HG02884 (cell line): ENCODE results near the gene VPS4B.
"Not testable (repeated sequence)": the region's sequence is repeated elsewhere in the genome, so short reads cannot be mapped to it uniquely, and the experiment has no call there.

ENCODE experiments used
- ATAC-seq: cut with Tn5 transposase; IDR thresholded peaks from one replicate; pipeline ENCODE4 v1.9.1; 2021; ENCODE audit warnings: mild to moderate bottlenecking, moderate library complexity; ENCODE audit not compliant: unreplicated experiment

The VPS4B gene

DNA sequence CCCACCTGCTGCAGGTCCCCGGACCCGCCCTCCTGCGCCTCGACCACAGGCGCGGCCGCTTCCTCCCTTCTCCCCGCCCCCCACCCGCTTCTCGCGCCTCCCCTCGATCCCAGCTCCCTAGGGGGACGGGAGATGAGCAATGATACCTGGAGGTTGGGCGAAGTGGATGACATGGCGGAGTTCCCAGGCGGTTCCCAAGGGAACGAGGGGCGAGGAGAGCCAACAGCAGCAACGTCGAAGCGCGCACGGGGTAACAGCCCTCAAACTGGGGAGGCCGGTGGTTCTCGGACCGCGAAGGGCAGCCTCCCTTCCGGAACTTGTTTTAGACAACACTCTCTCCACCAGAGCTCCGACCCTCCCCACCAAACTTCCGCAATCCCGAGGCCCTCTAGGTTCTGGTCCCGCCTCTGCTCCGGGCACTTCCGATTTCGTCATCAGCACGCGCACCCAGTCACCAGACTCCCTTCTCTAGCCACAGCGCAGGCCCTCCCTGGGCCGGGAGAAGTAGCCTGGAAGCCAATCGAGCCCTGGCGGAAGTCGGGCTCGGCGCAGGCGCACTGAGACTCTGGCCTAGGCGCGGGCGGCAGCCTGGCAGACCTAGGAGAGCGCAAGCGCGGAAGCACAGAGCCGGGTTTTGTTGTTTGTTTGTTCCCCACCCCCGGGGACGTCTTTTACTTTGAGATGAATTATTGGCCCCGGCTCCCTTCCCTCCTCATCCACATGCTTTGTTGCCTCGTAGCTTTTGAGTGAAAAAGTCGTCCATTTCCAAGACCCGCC is at the start of gene VPS4B:
TSS of gene VPS4B (minus strand) at position 390 of the 777 bp plus-strand sequence. CDS start at position 173, 217 bp downstream.
- ATAC-seq = peak; percentile 95

DNA sequence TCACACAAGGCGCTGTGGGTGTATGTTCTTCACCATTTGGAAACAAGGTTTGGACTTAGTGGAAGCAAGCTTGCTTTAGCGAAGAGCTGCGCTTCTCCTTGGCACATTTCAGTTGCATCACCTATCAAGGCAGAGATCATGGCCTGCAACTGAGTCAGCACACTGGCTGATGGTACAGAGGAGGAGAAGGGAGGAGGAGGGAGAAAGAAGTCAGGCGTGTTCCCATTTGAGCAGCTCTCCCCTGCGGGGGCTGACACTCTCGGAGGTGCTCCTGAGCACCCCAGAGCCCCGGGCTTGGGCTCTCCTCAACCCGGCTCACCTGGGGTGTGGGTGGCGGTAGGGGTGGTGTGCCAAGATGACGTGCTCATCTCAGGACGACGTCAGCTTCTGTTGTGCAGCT is 48.5 kb upstream of the VPS4B start:
- ATAC-seq = no peak

DNA sequence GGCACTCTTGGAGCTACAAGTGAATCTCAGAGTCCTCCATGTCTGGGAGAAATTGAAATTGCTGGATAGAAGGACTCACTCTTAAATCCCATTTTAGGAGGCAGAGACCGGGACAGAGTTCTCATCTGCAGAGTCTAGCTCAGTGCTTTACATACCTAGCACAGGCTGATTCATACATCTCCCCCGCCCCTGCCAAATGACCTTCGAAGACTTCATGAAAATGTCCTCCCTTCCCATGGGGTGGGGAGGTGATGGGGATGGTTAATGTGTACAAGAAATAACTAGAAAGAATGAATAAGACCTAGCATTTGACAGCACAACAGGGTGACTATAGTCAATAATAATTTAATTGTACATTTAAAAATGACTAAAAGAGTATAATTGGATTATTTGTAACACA is 46.3 kb upstream of the VPS4B start:
- ATAC-seq = no peak

DNA sequence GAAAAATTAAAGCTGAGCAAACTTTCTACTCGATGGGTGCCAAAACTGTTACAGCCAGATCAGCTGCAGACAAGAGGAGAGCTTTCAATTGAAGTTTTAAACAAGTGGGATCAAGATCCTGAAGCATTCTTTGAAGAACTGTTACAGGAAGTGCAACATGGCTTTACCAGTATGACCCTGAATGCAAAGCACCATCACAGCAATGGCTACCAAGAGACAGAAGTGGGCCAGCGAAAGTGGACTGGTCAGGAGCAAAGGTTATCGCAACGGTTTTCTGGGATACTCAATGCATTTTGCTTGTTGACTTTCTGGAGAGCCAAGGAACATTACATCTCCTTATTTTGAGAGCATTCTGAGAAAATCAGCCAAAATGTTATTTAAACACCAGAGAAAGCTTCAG is 45.4 kb upstream of the VPS4B start:
- no peak for ATAC-seq

DNA sequence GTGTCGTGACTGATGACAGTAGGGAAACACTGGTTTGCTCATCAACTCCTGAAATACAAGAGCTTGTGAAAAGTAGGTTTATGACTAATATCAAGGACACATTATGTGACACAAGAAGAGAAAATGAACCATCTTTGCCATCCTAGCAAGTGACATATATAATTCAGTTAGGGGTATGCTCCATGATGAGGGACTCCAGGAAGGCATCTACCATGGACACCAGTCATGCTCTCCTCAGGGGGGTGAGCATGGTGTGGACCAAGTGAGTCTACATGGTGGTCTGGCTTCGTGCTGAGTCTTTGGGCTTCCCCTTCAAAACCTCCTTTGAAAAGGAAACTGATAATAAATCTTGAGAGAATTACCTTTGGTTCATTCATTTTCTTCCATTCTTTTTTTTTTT is 42.8 kb upstream of the VPS4B start:
- no peak for ATAC-seq

DNA sequence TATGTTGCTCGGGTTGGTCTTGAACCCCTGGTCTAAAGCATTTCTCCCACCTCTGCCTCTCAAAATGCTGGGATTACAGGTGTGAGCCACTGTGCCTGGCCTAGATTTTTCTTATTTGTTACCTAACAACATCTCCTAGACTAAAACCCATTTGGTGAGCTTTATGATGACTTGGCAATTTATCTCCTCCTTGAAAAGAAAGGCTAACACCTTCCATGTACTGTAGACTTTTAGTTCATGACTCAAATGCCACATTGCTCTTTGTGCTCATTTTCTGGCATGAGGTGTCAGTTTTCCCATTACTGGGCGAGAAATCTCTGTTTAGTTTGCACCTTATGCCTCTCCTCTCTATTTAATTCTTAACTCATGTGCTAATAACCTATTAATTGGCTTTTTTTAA is 42.2 kb upstream of the VPS4B start:
- no peak for ATAC-seq

DNA sequence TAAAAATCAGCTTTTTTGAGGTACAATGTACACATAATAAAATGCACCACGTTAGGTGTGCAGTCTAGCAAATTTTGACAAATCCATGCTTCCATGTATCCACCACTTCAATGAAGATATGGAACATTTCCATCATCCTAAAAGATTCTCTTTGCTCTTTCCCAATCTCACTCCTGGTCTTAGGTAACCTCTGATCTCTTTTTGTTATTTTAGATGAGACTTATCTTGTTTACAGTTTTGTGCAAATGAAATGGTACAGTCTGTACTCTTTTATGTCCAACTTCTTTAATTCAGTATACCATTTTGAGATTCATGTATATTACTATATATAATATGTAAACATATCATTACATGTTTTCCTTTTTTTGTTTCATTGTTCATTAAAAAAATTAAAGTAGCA is 38.1 kb upstream of the VPS4B start:
- no peak for ATAC-seq

DNA sequence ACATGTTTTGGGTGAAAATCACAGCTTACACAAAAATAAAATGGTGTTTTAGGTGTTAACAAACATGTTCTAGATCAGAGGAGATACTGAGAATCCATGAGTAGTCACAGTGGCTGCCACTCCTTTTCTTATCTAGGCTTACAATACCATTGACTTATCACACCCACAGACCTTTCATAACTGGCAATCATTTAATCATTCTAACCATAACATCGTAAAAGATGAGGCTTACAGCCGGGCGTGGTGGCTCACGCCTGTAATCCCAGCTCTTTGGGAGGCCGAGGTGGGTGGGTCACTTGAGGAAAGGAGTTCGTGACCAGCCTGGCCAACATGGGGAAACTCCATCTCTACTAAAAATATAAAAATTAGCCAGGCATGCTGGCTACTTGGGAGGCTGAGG is 35.7 kb upstream of the VPS4B start:
- no peak for ATAC-seq

DNA sequence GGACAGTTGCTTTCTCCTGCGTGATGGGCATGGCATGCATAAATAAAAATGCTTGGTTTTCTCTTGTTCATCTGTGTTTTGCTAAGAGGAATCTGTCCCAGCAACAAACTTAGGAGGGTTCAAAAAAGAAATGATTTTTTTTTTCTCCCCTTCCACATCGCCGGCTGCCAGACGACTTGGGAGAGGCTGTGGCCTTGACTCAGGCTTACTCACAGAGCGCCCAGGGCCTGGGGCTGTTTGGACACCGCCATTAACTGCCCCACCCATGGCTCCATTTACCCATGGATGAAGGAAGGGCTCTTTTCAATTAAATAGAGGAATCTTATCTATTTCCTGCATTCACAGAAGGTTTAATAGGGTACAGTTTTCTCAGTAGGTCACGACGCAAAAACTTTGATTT is 32.2 kb upstream of the VPS4B start:
- no peak for ATAC-seq

DNA sequence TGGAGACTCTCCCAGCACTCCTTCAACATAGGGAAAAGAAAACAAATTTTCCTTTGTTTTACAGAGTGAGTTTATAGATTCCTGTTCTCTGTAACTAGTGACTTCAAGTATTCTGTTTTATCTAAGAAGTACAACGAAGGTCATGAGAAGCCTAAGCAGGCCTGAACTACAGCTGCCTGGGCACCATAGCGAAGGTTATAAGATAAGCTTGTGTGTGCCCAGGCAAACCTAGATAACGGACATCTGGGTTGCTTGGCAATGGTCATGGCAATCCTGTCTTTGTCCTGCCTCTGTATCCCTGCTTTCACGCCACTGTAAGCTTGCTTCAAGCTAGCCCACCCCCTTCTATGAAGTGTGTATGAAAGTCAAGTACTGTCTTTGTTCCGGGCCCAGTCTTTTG is 30.5 kb upstream of the VPS4B start:
- not testable (repeated sequence) for ATAC-seq

DNA sequence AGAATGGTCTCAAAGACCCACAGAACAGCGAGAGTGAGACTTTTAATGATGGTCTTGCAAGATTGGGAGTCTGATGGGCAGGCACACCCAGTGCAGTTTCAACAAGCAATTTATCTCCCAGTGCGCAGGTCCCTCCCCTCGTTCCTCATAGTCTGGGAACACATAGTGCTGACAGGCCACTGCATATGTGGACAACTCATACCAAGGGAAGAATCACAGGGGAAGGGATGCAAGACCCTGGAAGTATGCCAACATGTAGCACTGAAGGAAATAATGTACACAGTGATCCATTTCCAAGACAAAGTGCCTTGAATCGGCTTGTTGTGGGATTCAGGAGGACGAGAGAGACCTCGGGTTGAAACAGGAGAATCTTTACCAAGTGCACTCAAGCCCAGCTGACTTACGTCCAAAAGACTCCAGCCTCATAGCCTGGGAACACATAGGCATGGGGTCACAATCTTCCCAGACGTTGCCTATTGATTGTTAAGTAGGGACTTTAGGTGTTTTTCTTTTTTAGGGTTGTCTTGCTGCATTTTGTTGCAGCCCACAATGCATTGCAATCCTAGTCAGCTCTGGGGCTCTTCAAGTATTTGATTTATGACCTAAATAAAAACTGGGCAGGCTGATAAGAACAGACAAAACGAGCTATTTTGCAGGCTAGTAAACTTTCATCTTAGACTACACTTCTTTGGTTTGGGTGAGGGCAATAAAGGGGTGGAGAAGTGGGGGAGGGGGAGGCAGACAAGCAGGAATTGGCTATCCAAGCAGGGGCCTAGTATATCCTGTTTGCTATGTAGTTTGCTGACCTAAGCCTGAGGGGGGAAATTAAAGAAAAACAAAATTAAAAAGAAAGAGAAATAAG is 29.8 kb upstream of the VPS4B start:
- no peak for ATAC-seq

DNA sequence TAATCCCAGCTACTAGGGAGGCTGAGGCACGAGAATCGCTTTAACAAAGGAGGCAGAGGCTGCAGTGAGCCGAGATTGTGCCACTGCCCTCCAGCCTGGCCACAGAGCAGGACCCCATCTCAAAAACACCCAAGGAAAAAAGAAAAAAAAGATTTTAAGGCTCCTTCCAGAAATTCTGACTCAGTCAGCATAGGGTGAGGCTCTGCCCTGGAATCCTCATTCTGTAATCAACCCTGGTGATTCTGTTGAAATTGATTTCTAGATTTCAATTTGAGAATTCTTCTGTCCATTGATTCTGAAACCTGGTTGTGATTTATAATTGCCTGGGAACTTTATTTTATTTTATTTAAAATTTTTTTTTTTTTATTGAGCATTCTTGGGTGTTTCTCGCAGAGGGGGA is 27.1 kb upstream of the VPS4B start:
- ATAC-seq = no peak

DNA sequence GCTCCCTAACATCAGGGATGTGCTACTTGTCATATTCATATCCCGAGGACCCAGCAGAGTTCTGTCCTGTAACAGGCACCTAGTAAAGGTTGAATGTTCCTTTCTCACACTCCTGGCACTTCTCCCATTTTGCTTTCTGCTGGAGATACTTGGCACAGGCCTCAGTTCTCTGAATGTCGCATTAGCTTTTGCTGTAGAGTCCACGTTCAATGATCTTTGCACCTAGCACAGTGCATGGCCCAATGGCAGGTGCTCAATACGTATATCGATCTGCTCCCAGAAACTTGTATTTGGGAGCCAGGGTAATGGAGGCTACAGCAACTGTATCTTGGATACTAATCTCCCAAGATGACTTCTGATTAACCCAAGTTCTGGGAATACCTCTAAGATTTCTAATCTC is 24.8 kb upstream of the VPS4B start:
- ATAC-seq = no peak

DNA sequence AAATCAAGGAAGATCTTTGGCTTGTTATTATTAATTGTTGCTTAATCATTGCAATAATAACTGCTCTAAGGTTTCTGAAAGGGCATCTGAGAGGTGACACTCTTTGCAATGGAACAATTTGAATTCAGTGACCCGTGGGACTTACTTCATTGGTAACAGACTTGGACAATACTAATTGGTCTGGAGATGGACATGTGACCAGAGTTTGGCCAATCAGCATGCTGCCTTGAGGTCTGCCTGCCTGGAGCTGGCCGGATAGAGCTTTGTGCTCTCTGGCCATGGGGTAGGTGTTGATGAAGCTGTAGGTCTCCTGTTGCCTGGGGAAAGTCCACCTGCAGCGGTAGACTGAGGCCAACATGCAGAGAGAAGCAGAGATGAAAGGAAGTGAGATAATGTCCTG is 24.0 kb upstream of the VPS4B start:
- no peak for ATAC-seq

DNA sequence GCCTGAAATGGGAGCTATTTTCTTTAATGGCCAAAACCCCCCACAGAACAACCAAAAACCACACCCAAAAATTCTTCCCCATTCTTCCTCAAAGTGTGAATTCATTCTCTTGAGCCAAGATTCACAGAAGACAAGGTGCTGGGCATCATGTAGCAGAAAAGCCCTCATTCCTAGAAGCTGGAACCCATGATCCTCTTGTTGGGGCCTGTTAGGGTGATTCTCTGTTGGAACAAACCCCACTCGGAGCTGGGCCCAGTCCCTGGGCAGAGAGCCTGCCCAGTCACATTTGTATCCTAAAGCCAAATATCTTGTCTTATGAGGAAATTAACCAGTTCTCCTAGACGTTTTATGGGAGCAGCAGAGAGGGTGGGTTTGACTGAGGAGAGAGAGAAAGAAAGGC is 22.8 kb upstream of the VPS4B start:
- ATAC-seq = no peak

DNA sequence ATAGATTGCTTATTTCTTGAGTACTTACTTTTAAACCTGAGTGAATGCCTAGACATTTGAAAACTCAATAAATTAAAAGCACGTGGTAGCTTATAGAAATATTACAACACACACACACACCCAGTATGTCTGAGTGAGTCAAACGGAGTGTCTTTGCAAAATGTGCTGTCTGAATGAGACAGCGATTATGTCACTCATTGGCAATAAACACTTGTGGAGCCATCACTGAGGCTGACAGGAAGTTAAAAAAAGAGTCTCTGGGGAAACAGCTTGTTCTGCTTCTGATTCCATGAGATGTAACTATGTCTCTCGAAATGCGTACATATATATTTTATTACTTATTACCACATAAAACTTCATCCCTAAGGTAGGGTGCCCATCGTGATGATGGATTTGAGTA is 22.3 kb upstream of the VPS4B start:
- no peak for ATAC-seq

DNA sequence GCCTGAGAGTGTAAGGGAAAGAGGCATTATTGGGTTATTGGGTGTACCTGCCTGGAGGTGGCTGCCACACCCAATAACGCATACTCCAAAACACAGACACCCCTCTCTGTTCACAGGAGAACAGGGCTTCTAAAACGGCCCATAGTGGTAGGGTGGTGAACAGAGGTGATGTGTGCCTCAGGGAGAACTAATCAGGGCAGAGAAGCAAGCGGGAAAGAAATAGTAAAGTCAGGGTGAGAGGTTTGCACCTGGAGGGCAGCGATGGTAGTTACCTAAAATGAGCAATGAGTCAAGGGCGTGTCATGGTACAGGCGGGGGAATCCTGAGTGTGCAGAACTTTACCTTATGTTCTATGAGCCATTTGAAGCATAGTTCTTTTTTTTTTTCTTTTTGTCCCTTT is 21.6 kb upstream of the VPS4B start:
- ATAC-seq = no peak

DNA sequence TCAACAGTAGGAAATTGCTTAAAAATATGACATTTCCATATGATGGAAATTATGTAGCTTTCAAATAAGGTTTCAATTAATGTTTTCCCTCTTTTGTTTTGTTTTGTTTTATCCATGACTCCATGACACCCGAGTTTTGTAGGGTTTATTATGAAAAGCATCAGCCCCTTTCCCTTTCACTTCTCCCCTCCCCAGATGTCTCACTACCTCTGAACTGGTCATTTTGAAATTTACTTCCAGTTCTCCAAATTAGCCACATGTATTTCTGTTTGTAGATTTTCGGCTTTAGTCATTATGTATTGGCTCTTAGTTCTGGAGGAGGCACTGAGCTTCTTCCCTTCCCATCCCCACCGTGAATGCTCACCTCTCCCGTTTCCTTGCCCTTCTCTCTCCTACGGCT is 18.6 kb upstream of the VPS4B start:
- no peak for ATAC-seq

DNA sequence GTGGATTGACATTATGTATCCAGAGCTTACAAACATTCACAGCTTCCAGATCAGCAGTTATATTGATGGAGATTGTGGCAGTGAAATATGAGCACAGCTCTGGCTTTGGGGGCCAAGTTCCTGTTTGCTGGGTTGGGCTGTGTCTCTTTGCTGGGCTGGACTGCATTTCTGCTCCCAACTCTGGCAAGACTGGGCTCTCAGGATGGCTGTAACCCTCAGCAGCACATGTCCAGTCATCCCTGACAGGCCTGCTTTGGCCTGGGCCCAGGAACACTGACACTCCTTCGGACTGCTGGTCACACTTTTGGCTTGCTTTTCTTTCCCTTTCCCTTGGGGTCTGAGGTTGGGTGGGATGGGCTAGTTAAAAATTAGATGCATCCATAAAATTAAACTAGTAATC is 17.9 kb upstream of the VPS4B start:
- no peak for ATAC-seq

DNA sequence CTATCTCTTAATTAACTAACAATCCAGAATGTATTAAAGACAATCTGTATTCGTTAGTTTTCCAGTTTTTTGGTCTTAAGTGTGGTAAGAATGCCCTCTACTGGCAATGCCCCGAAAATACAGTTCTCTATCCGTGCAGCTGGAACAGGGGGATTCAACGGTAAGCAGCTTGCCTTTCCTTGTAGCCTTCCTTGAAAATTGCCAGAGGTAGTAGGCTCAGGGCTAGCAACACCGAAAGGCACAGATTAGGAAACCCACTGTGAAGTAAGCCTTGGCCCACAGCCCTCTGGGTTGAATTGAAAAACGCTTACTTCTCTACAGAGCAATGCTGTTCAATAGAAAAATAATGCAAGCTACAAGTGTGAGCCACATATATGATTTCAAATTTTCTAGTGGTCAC is 17.1 kb upstream of the VPS4B start:
- no peak for ATAC-seq

DNA sequence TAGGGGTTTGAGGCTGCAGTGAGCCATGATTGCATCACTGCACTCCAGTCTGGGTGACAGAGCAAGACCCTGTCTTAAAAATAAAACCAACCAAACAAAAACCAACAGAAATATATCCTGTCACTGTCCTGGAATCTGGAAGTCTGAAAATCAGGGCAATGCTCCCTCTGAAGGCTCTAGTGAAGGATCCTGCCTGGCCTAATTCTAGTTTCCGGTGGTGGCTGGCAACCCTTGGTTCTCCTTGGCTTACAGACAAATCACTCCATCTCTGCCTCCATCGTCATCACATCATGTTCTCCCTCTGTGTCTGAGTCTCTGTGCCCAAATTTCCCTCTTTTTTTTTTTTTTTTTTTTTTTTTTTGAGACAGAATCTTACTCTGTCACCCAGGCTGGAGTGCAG is 15.9 kb upstream of the VPS4B start:
- no peak for ATAC-seq

DNA sequence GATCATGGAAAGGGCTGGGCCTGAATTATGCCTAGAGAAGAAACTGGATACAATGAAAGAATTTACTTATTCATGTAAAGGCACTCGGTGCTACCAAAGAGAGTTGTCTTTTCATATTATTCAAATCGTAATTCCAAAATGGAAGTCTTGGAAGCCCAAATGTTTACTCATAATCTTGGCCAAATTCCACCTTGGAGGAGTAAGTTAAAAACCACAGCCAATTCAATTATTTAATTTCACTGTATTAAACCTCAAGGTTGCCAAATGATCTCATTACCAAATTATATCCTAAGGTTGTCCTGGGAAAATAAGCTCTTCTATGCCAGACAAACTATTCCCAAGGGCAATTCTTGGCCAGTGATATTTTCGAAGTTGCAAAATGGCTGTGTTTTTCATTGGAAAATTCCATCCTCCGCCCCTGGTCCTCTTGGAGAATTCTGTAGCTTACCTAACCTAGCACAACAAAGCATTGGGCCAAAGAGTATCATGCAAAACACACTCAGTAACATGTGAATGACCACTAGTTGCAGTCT is 11.1 kb upstream of the VPS4B start:
- no peak for ATAC-seq
